ENCODE data around the gene TPST1.

TPST1 gene

GRCh38 chr7:66326501-66327215 lies 121.5 kb downstream of the TPST1 start:
- no peaks in the 10 kb centered on the region for H3K36me3 ChIP-seq (ENCODE audit: insufficient read depth, low read length)
- H4K20me1 ChIP-seq (ENCODE audit: insufficient read depth, low read length, poor library complexity, severe bottlenecking) = no peaks in the 10 kb centered on the region
- no peaks in the 10 kb centered on the region for H3K9me3 ChIP-seq (ENCODE audit: insufficient read depth, low read depth, low read length)
- no peaks in the 10 kb centered on the region for H3K4me1 ChIP-seq (ENCODE audit: insufficient read depth, low read length, poor library complexity, severe bottlenecking)
- no peaks in the 10 kb centered on the region for H3K79me2 ChIP-seq (ENCODE audit: insufficient read depth, low read length)
- no peaks in the 10 kb centered on the region for H3K9me2 ChIP-seq (replicated peaks; ENCODE audit: low read depth, low read length)
- H2AFZ ChIP-seq (ENCODE audit: low read length) = no peak overlapping the region
- H3F3A ChIP-seq (ENCODE audit: low read depth) = no peaks in the 10 kb centered on the region
- H3K4me3 ChIP-seq (ENCODE audit: low read length, poor library complexity, severe bottlenecking) = no peak overlapping the region
- no peaks in the 10 kb centered on the region for H3K27me3 ChIP-seq (ENCODE audit: insufficient read depth, low read length, poor library complexity, severe bottlenecking)
- no peak overlapping the region for H3K9ac ChIP-seq (ENCODE audit: low read depth, low read length, poor library complexity, severe bottlenecking)
- no peak for TF ChIP-seq EZH2phosphoT487 (IDR thresholded peaks at IDR 0.05; ENCODE audit: borderline replicate concordance)
- TF ChIP-seq, protein P1, sequence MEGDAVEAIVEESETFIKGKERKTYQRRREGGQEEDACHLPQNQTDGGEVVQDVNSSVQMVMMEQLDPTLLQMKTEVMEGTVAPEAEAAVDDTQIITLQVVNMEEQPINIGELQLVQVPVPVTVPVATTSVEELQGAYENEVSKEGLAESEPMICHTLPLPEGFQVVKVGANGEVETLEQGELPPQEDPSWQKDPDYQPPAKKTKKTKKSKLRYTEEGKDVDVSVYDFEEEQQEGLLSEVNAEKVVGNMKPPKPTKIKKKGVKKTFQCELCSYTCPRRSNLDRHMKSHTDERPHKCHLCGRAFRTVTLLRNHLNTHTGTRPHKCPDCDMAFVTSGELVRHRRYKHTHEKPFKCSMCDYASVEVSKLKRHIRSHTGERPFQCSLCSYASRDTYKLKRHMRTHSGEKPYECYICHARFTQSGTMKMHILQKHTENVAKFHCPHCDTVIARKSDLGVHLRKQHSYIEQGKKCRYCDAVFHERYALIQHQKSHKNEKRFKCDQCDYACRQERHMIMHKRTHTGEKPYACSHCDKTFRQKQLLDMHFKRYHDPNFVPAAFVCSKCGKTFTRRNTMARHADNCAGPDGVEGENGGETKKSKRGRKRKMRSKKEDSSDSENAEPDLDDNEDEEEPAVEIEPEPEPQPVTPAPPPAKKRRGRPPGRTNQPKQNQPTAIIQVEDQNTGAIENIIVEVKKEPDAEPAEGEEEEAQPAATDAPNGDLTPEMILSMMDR (conservative IDR thresholded peaks at IDR 0.05; ENCODE audit: low read length) = no peak
- no peak overlapping the region for H3K4me2 ChIP-seq (ENCODE audit: low read depth, low read length, poor library complexity, severe bottlenecking)

DNA sequence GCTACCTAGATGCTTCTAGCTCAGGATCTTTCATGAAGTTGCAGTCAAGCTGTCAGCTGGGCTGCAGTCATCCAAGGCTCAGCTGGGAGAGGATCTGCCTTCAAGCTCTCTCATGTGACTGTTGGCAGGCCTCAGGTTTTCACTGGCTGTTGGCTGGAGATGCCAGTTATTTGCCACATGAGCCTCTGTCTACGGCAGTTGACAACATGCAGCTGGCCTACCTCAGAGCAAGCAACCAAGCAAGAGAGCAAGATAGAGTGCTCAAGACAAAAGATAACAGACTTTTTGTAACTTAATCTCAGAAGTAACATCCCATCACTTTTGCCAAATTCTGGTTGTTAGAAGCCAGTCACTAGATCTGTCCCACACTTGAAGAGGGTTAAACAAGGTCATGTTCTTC lies 125.8 kb downstream of the TPST1 start:
- Histone ChIP-seq H3F3A (ENCODE audit: low read depth) (no peaks in the 10 kb centered on the region), H4K20me1 (ENCODE audit: insufficient read depth, low read length, poor library complexity, severe bottlenecking) (no peaks in the 10 kb centered on the region), H3K36me3 (ENCODE audit: insufficient read depth, low read length) (no peaks in the 10 kb centered on the region), H3K4me3 (ENCODE audit: low read length, poor library complexity, severe bottlenecking) (no peak overlapping the region), H3K79me2 (ENCODE audit: insufficient read depth, low read length) (no peaks in the 10 kb centered on the region), H3K4me2 (ENCODE audit: low read depth, low read length, poor library complexity, severe bottlenecking) (no peak overlapping the region), H3K9ac (ENCODE audit: low read depth, low read length, poor library complexity, severe bottlenecking) (no peak overlapping the region), H3K4me1 (ENCODE audit: insufficient read depth, low read length, poor library complexity, severe bottlenecking) (no peaks in the 10 kb centered on the region), H3K27me3 (ENCODE audit: insufficient read depth, low read length, poor library complexity, severe bottlenecking) (no peaks in the 10 kb centered on the region), H3K9me2 (replicated peaks; ENCODE audit: low read depth, low read length) (no peaks in the 10 kb centered on the region), H2AFZ (ENCODE audit: low read length) (no peak overlapping the region), H3K9me3 (ENCODE audit: insufficient read depth, low read depth, low read length) (no peaks in the 10 kb centered on the region)
- no peak for TF ChIP-seq EZH2phosphoT487 (IDR thresholded peaks at IDR 0.05; ENCODE audit: borderline replicate concordance)
- TF ChIP-seq, protein P1 (conservative IDR thresholded peaks at IDR 0.05; ENCODE audit: low read length) = no peak

- H3K9me2 ChIP-seq (replicated peaks; ENCODE audit: low read depth, low read length) = no peaks in the 10 kb centered on the region
- no peaks in the 10 kb centered on the region for H3K79me2 ChIP-seq (ENCODE audit: insufficient read depth, low read length)
- no peaks in the 10 kb centered on the region for H3K36me3 ChIP-seq (ENCODE audit: insufficient read depth, low read length)
- no peaks in the 10 kb centered on the region for H3K27me3 ChIP-seq (ENCODE audit: insufficient read depth, low read length, poor library complexity, severe bottlenecking)
- TF ChIP-seq EZH2phosphoT487 (IDR thresholded peaks at IDR 0.05; ENCODE audit: borderline replicate concordance) = no peak
- TF ChIP-seq, protein P1 (conservative IDR thresholded peaks at IDR 0.05; ENCODE audit: low read length) = no peak
- H3K9ac ChIP-seq (ENCODE audit: low read depth, low read length, poor library complexity, severe bottlenecking) = no peak overlapping the region
- H2AFZ ChIP-seq (ENCODE audit: low read length) = no peak overlapping the region
- H4K20me1 ChIP-seq (ENCODE audit: insufficient read depth, low read length, poor library complexity, severe bottlenecking) = no peaks in the 10 kb centered on the region
- peaks cover 9% of the 10 kb centered on the region; the same call in 1 of the 2 replicates for H3K9me3 ChIP-seq (ENCODE audit: insufficient read depth, low read depth, low read length)
- no peaks in the 10 kb centered on the region for H3F3A ChIP-seq (ENCODE audit: low read depth)
- no peaks in the 10 kb centered on the region for H3K4me1 ChIP-seq (ENCODE audit: insufficient read depth, low read length, poor library complexity, severe bottlenecking)
- H3K4me2 ChIP-seq (ENCODE audit: low read depth, low read length, poor library complexity, severe bottlenecking) = no peak overlapping the region
- no peak overlapping the region for H3K4me3 ChIP-seq (ENCODE audit: low read length, poor library complexity, severe bottlenecking)
Observed at GRCh38 chr7:66331883-66332282, 126.7 kb downstream of the TPST1 start.
